Spinal cord (tissue), 10 donors: ENCODE measurements around the gene FADS2. TPM values are rescaled to one million over a fixed set of nuclear protein-coding genes. Genes with fewer than 3 reads are reported as not detected.

Experiments used
- DNase-seq, 6 donors: peaks; one replicate each; pipeline versions ENCODE4 v3.0.0 to v3.0.0-alpha.2; 2013 to 2015; ENCODE audit warnings: low spot score in 6 of 6, low read depth in 4 of 6
- H3K27ac ChIP-seq: one replicate; pipeline ENCODE4 v1.5.1; 2013; ENCODE audit warnings: low read depth, low read length, control low read depth
- H3K27me3 ChIP-seq: one replicate; pipeline ENCODE4 v1.6.1; 2013; ENCODE audit warnings: low read length; ENCODE audit not compliant: control insufficient read depth, insufficient read depth
- H3K36me3 ChIP-seq: one replicate; pipeline ENCODE4 v1.6.1; 2013; ENCODE audit warnings: low read length; ENCODE audit not compliant: control insufficient read depth, insufficient read depth
- H3K4me1 ChIP-seq: one replicate; pipeline ENCODE4 v1.6.1; 2013; ENCODE audit warnings: low read length; ENCODE audit not compliant: control insufficient read depth, insufficient read depth
- H3K4me3 ChIP-seq: one replicate; pipeline ENCODE4 v1.5.1; 2013; ENCODE audit warnings: low read depth, low read length, control low read depth
- H3K9me3 ChIP-seq: one replicate; pipeline ENCODE4 v1.6.1; 2013; ENCODE audit warnings: low read length; ENCODE audit not compliant: control insufficient read depth, insufficient read depth
- WGBS: methylation state at CpG from one replicate; pipeline ENCODE4 v1.1.5; 2013; ENCODE audit warnings: missing lambda C conversion rate; ENCODE audit not compliant: insufficient coverage; 5-methylcytosine and 5-hydroxymethylcytosine counted together
- polyA plus RNA-seq, 2 donors: library from polyadenylated mRNA; unstranded; fragments of 120-200 nt; gene quantifications; one replicate each; pipeline ENCODE4 v1.2.1, GENCODE V29; 2013; ENCODE audit not compliant: insufficient read length in 2 of 2
- total RNA-seq, 2 donors: library from RNA; depleted of rRNA in 1 of 2; stranded (reverse); fragments of 120-200 nt in 1 of 2; fragments of >200 nt in 1 of 2; gene quantifications; one replicate each; pipeline versions ENCODE4 v1.2.3 to v1.2.4, GENCODE V29; 2013 to 2014
- donor health status: healthy.

FADS2 gene
- total and polyA plus RNA-seq, 4 donors, result 125 to 452 (median 293) TPM

DNA sequence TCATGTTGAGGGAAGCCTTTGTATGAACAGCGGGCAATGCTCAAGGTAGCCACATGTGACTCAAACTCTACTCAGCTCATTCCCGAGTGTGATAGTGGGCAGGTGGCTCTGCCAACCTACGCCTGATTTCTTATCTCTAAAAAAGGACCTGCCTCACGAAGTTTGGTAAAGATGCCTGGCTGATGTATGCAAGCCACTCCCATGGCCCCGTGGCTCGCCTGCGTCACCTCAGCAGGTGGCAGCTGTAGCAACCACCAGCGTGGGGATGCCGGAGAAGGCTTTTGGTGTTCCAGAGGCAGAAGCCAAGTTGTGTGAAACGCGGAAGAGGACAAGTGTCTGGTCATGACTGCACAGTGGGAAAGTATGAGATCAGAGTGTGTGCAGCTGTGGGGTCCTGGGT, 5.4 kb downstream of the FADS2 start:
- no peak for DNase-seq
- Histone ChIP-seq H3K27ac (peak overlapping the region; percentile 88), H3K27me3 (no peaks in the 10 kb centered on the region), H3K9me3 (no peaks in the 10 kb centered on the region), H3K36me3 (peaks cover 39% of the 10 kb centered on the region), H3K4me1 (peaks cover 68% of the 10 kb centered on the region), H3K4me3 (no peak overlapping the region)
- 65% methylated on average over 10 of the region's 11 CpGs for WGBS

DNA sequence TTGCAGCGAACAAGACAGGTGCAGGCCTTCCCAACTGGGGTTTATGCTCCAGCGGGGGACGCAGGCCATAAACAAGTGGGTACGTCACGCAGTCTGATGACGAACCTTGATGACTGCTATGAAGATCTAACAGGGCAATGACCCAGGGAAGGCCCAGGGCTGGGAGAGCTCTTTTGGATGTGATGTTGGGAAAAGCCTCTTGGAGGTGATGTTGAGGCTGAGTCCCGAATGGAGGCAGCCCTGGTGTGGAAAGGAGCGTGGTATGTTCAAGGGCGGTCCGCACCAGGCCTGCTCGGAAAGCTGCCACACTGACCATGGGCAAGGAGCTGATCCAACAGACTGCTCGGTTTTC, 5.8 kb downstream of the FADS2 start:
- Histone ChIP-seq H3K27ac (peak overlapping the region; percentile 88), H3K9me3 (no peaks in the 10 kb centered on the region), H3K36me3 (peaks cover 41% of the 10 kb centered on the region), H3K4me3 (no peak overlapping the region), H3K4me1 (peaks cover 64% of the 10 kb centered on the region), H3K27me3 (no peaks in the 10 kb centered on the region)
- 73% methylated on average over 12 of the region's 12 CpGs for WGBS
- DNase-seq, result no peak

GRCh38 chr11:61834278-61835048, 6.4 kb downstream of the FADS2 start:
- no peak overlapping the region for H3K4me3 ChIP-seq
- peak overlapping the region; percentile 88 for H3K27ac ChIP-seq
- H3K27me3 ChIP-seq, result no peaks in the 10 kb centered on the region
- peaks cover 45% of the 10 kb centered on the region for H3K36me3 ChIP-seq
- peaks cover 59% of the 10 kb centered on the region for H3K4me1 ChIP-seq
- peak in 2 of 6 donors; percentile 77 to 81 for DNase-seq
- no peaks in the 10 kb centered on the region for H3K9me3 ChIP-seq
- 27% methylated on average over 12 of the region's 12 CpGs for WGBS

DNA sequence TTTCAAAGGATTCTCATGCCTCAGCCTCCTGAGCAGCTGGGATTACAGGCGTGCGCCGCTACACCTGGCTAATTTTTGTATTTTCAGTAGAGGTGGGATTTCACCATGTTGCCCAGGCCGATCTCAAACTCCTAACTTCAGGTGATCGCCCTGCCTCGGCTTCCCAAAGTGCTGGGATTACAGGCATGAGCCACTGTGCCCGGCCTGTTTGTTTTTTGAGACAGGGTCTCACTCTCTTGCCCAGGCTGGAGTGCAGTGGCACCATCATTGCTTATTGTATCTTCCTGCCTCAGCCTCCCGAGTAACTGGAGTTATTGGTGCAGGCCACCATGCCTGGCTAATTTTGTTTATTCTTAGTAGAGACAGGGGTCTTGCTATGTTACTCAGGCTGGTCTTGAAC, 8.1 kb downstream of the FADS2 start:
- no peak overlapping the region for H3K27ac ChIP-seq
- H3K4me1 ChIP-seq, result peaks cover 50% of the 10 kb centered on the region
- WGBS, result 88% methylated on average over 8 of the region's 8 CpGs
- peaks cover 60% of the 10 kb centered on the region for H3K36me3 ChIP-seq
- H3K4me3 ChIP-seq, result no peak overlapping the region
- no peaks in the 10 kb centered on the region for H3K27me3 ChIP-seq
- DNase-seq, result no peak
- H3K9me3 ChIP-seq, result no peaks in the 10 kb centered on the region

DNA sequence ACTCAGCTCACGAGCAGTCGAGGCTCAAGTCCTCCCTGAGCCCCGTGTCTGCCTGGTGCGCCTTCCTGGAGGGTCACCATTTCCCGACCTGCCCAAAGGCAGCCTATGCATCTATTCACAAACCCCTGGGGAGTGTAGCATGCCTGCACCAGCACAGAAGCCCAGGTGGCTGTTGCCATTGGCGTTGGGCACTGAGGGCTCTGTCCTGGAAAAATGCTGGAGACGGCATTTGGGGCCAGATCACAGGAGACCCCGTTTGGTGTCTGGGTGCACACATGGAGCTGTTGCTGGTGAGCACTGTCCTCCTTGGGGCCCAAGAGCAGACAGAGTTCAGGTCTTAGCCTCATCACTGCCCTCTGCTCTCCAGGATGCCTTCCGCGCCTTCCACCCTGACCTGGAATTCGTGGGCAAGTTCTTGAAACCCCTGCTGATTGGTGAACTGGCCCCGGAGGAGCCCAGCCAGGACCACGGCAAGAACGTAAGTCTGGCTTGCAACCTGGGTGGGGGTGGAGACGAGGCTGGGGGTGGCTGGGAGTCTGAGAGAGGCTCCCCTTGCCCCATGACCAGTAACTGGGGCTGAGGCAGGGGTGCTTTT, 9.4 kb downstream of the FADS2 start:
- no peak for DNase-seq
- H3K27me3 ChIP-seq, result no peaks in the 10 kb centered on the region
- H3K27ac ChIP-seq, result no peak overlapping the region
- no peaks in the 10 kb centered on the region for H3K9me3 ChIP-seq
- H3K36me3 ChIP-seq, result peaks cover 62% of the 10 kb centered on the region
- 84% methylated on average over 15 of the region's 15 CpGs for WGBS
- H3K4me3 ChIP-seq, result no peak overlapping the region
- H3K4me1 ChIP-seq, result peaks cover 45% of the 10 kb centered on the region

- Histone ChIP-seq H3K36me3 (peaks cover 67% of the 10 kb centered on the region), H3K27me3 (no peaks in the 10 kb centered on the region), H3K9me3 (no peaks in the 10 kb centered on the region), H3K4me1 (peaks cover 43% of the 10 kb centered on the region), H3K27ac (no peak overlapping the region), H3K4me3 (no peak overlapping the region)
- 92% methylated on average over 5 of the region's 5 CpGs for WGBS
- no peak for DNase-seq
Measured at GRCh38 chr11:61838501-61838900, 10.4 kb downstream of the FADS2 start.

DNA sequence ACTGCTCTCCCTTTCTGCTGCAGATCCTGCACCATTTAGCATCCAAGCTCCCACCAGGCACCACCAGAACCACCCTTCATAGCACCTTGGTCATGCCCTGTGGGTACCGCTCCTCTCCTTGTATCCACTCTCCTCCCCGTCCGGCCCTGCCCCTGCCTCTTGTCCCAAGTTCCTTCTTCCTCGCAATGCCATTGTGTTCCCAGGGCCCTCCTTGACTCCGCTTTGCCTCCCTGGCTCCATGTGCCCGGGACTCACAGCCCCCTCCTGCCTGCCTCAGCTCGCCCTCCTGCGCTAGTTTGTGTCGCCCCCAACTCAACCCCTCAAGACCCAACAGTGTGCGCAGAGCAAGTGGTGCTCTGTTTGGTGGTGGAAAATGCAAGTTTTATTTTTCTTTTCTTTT, 10.8 kb downstream of the FADS2 start:
- no peak for DNase-seq
- H3K27me3 ChIP-seq, result no peaks in the 10 kb centered on the region
- no peak overlapping the region for H3K27ac ChIP-seq
- WGBS, result 98% methylated on average over 6 of the region's 10 CpGs
- peaks cover 39% of the 10 kb centered on the region for H3K4me1 ChIP-seq
- H3K9me3 ChIP-seq, result no peaks in the 10 kb centered on the region
- H3K36me3 ChIP-seq, result peaks cover 67% of the 10 kb centered on the region
- no peak overlapping the region for H3K4me3 ChIP-seq

DNA sequence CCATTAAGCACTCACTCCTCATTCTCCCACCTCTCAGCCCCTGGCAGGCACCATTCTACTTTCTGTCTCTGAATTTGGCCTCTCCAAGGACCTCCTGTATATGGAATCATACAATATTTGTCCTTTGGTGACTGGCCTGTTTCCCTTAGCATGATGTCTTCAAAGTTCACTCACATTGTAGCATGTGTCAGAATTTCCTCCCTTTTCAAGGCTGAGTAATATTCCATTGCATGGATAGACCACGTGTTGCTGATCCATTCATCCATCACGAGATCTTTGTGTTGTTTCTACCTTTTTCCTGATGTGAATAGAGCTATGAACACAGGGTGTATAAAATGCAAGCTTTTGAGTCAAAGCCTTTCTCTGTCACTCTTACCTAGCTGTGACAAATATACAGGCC, 11.6 kb downstream of the FADS2 start:
- no peak for DNase-seq
- Histone ChIP-seq H3K27ac (no peak overlapping the region), H3K9me3 (no peaks in the 10 kb centered on the region), H3K4me1 (peaks cover 31% of the 10 kb centered on the region), H3K27me3 (no peaks in the 10 kb centered on the region), H3K36me3 (peaks cover 70% of the 10 kb centered on the region), H3K4me3 (no peak overlapping the region)
- no CpG with 5 or more reads among the region's 2 CpGs for WGBS

GRCh38 chr11:61840371-61840770, 12.3 kb downstream of the FADS2 start:
- no peak for DNase-seq
- WGBS, result 98% methylated on average over 7 of the region's 7 CpGs
- Histone ChIP-seq H3K4me1 (peaks cover 29% of the 10 kb centered on the region), H3K27ac (no peak overlapping the region), H3K9me3 (no peaks in the 10 kb centered on the region), H3K4me3 (no peak overlapping the region), H3K36me3 (peaks cover 76% of the 10 kb centered on the region), H3K27me3 (no peaks in the 10 kb centered on the region)
